ES-I3 (cell line): ENCODE data around the gene GLI3.

Source experiments
- H3K36me3 ChIP-seq: 2 replicates; pipeline ENCODE4 v1.6.1; 2013; ENCODE audit warnings: mild to moderate bottlenecking, low read length, control low read depth, moderate library complexity; ENCODE audit not compliant: insufficient read depth
- H3K4me1 ChIP-seq: 2 replicates; pipeline ENCODE4 v1.6.1; 2013; ENCODE audit warnings: mild to moderate bottlenecking, control low read depth, low read length; ENCODE audit not compliant: insufficient read depth
- H3K9ac ChIP-seq: 2 replicates; pipeline ENCODE4 v1.6.1; 2013; ENCODE audit warnings: low read depth, mild to moderate bottlenecking, low read length, moderate library complexity
- H3K9me3 ChIP-seq: 2 replicates; pipeline ENCODE4 v1.6.1; 2013; ENCODE audit warnings: mild to moderate bottlenecking, low read length, moderate library complexity; ENCODE audit not compliant: control insufficient read depth, insufficient read depth

The GLI3 gene

GRCh38 chr7:42142089-42142488, 94.9 kb downstream of the GLI3 start:
- Histone ChIP-seq H3K9ac (no peak overlapping the region), H3K4me1 (peaks cover 7% of the 10 kb centered on the region), H3K9me3 (no peaks in the 10 kb centered on the region), H3K36me3 (peaks cover 5% of the 10 kb centered on the region; the same call in 1 of the 2 replicates)

DNA sequence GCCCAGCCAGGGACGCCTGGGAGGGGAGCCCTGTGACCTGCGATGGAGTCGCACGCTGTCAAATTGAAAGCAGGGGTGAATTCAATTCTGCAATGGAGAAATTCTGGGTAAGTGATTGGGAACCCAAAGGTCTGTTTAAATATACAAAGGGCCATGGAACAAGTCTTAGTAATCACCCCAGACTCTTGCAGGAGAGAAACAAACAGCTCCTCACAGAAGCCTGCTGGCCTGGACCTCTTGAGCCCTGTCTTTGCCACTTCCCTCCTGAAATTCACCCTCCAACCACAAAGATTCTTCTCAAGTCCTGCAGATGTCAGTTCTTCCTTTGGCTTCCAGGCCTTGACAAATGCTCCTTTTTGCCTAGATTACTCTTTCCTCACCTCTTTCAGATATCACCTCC, 97.3 kb downstream of the GLI3 start:
- Histone ChIP-seq H3K9me3 (no peaks in the 10 kb centered on the region), H3K36me3 (peaks cover 5% of the 10 kb centered on the region; the same call in 1 of the 2 replicates), H3K9ac (no peak overlapping the region), H3K4me1 (peaks cover 7% of the 10 kb centered on the region)

- Histone ChIP-seq H3K9me3 (no peaks in the 10 kb centered on the region), H3K4me1 (peaks cover 2% of the 10 kb centered on the region), H3K36me3 (no peaks in the 10 kb centered on the region), H3K9ac (no peak overlapping the region)
Measured at GRCh38 chr7:42138691-42139090, 98.3 kb downstream of the GLI3 start.

DNA sequence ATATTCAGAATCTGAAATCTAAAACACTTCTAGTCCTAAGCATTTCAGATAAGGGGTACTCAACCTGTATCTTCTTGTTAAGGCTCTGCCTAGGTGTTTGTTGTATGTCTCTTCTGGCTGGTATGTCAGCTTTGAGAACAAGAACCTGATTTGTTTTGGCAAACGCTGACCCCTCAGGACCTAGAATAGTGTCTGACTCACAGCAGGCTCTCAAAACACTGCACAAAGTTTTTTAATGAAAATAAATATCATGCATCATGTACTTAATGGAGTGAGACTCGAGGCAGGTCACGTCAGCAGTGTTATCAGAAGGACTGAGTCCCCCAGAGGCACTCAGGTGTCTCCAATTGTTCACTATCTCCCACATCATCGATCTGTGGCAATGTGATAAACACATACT, 99.1 kb downstream of the GLI3 start:
- H3K9ac ChIP-seq: no peak overlapping the region
- H3K9me3 ChIP-seq: no peaks in the 10 kb centered on the region
- no peaks in the 10 kb centered on the region for H3K36me3 ChIP-seq
- H3K4me1 ChIP-seq: no peaks in the 10 kb centered on the region; the same call in none of the 2 replicates

- no peaks in the 10 kb centered on the region for H3K36me3 ChIP-seq
- H3K4me1 ChIP-seq: no peaks in the 10 kb centered on the region; the same call in none of the 2 replicates
- no peaks in the 10 kb centered on the region for H3K9me3 ChIP-seq
- H3K9ac ChIP-seq: no peak overlapping the region
Measured at GRCh38 chr7:42137431-42137830, 99.6 kb downstream of the GLI3 start.

DNA sequence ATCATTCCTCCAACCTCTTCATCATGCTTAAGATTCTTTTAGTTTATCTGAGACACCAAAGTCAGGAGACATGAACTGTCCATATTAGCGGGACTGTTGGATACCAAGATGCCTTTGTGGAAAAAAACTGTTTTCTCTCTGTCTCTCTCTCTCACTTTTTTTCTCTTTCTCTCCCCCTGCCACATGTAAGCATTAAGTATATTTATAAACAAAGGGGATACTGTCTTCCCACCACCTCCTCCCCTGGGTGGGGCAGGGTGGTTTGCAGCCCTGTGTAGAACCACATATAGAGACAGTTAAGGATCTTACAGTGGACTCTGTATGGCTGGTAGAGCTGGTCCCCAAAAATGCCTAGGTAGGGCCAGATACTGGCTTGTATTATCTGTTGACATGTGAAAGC, 101.3 kb downstream of the GLI3 start:
- Histone ChIP-seq H3K36me3 (no peaks in the 10 kb centered on the region), H3K4me1 (no peaks in the 10 kb centered on the region; the same call in none of the 2 replicates), H3K9ac (no peak overlapping the region), H3K9me3 (no peaks in the 10 kb centered on the region)

GRCh38 chr7:42134276-42134876, 102.6 kb downstream of the GLI3 start:
- Histone ChIP-seq H3K4me1 (no peaks in the 10 kb centered on the region; the same call in none of the 2 replicates), H3K9me3 (no peaks in the 10 kb centered on the region), H3K36me3 (no peaks in the 10 kb centered on the region), H3K9ac (no peak overlapping the region)

DNA sequence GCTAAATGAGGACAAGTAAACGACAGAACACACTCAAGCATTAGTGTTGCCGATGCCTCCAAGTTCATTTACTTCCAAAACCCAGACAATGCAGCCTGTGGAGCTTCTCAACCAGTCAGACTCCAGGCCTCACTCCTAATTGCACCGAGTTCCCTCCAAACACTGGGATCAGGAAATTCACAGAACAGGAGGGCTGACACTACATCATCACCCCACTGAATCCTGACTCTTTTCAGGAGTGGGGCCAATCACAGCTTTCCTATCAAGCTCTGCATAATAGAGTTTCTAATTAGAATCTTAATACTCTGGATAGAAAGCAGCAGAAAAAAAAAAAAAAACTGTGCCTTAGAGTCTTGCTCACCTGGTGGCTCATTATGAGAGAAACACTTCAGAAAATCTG, 103.7 kb downstream of the GLI3 start:
- Histone ChIP-seq H3K9ac (no peak overlapping the region), H3K4me1 (no peaks in the 10 kb centered on the region; the same call in 1 of the 2 replicates), H3K36me3 (no peaks in the 10 kb centered on the region), H3K9me3 (no peaks in the 10 kb centered on the region)

- Histone ChIP-seq H3K36me3 (no peaks in the 10 kb centered on the region), H3K9me3 (no peaks in the 10 kb centered on the region), H3K9ac (no peak overlapping the region), H3K4me1 (no peaks in the 10 kb centered on the region)
Measured at GRCh38 chr7:42128703-42129102, 108.3 kb downstream of the GLI3 start.

DNA sequence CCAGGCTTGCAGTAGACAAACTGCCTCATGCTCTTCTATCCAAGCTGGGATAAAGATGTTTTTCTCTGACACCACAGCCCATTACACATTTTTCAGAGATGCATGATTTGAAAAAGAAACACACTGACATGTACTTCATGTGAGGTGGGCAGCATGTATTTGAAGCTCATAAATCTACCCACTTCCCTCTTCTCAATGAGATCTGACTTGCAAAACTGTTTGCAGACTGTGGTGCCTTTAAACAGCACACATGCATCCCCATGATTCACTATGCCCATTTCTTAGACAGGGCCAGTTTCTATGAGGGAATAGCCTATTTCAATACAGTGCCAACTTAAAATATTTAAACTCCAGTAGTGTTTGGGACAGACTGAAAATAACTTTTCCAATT, 109.8 kb downstream of the GLI3 start:
- Histone ChIP-seq H3K36me3 (no peaks in the 10 kb centered on the region), H3K9me3 (no peaks in the 10 kb centered on the region), H3K4me1 (no peaks in the 10 kb centered on the region), H3K9ac (no peak overlapping the region)

DNA sequence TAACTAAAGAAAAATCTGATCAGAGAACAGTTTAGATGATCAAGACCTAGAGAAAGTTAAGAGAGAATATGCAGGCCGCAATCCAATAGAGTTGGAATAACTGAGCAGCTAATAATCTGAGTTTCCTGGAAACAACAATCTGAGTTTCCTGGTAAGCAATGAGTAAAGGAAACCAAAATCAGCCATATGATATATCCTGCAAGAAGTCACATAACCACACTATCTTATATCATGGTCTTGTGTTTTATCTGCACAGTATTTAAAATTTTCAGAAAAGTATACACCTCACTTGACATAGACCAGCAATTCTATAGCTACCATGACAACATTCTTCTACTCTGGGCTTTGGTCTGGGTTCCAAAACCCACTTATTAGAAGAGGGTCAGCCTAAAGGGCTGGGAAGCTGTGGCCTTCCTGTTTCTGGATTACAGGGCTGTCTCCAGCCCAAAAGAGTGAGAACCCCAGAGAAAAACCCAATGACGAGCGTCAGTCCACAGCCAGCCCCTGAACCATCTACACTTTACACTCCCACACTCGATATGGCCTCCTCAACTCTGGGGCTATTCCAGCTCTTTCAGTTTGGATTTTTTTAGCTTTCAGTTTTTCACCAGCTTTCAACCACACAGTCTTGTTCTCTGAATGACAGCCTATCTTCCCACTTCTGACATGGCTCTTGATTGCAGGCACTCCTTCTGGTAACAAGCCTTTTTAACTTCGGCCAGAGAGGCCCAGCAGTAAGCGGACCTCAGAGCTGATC, 110.4 kb downstream of the GLI3 start:
- H3K9ac ChIP-seq: no peak overlapping the region
- H3K4me1 ChIP-seq: no peaks in the 10 kb centered on the region
- no peaks in the 10 kb centered on the region for H3K9me3 ChIP-seq
- H3K36me3 ChIP-seq: no peaks in the 10 kb centered on the region

DNA sequence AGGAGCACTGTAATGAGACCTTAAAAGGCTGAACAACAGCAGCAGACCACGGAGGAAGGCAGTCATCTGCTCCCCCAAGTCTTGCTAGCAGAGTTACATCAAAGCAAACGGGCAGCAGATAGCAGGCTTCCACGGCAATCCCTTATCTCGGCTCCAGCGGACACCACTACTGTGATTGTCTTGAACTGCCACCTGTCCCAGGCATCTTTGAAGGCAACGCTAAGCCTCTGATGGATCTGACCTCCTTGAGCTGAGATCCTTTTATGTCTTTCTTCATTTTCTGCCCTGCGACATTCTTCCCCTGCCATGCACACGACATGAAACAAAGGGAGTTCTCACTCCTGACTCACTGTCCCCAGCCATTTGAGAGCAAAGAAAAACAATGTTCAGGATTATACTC, 111.7 kb downstream of the GLI3 start:
- Histone ChIP-seq H3K4me1 (no peaks in the 10 kb centered on the region), H3K36me3 (no peaks in the 10 kb centered on the region), H3K9ac (no peak overlapping the region), H3K9me3 (no peaks in the 10 kb centered on the region)

DNA sequence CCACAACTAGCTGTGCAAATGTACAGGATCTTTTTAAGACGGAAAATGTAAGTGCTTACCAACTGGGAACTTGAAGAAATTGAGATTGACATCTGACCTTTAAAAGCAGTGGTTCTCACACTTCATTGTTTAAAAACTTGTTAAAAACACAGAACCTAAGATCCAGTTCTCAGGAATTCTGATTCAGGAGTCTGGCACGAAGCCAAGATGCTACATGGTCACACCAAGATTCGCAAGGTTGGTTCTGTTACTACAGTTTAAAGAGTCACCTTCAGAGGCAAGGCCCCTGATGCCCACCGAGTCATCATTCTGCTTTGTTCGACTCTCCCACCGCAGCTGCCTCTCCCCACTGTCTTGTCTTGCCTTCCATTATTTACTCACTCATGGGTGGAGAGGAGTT, 113.3 kb downstream of the GLI3 start:
- Histone ChIP-seq H3K4me1 (no peaks in the 10 kb centered on the region), H3K36me3 (no peaks in the 10 kb centered on the region)

GRCh38 chr7:42120191-42120590, 116.8 kb downstream of the GLI3 start:
- Histone ChIP-seq H3K36me3 (no peaks in the 10 kb centered on the region), H3K4me1 (no peaks in the 10 kb centered on the region), H3K9me3 (no peaks in the 10 kb centered on the region), H3K9ac (no peak overlapping the region)

More for the DNA sequence above, 113.3 kb downstream of the GLI3 start:
- H3K9ac ChIP-seq: no peak overlapping the region
- H3K9me3 ChIP-seq: no peaks in the 10 kb centered on the region

DNA sequence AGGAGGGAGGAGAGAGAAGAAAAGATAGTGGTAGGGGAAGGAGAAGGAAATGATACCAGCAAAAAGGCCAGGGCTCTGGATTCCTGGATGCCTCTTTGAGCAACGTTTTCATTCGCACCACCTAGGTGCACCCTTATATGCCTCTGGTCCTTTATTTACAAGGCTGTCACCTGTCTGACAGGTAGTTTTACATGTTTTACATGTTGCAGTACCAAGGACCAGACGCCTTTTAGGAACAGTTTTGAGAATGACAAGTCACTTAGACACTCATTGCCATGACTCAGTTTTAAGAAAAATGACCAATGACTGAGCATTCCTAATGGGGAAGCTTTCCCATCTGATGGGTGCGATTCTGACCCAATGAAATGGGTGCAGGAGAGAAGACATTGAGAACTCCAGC, 119.8 kb downstream of the GLI3 start:
- H3K9ac ChIP-seq: no peak overlapping the region
- no peaks in the 10 kb centered on the region for H3K4me1 ChIP-seq

More for the DNA sequence above, 119.8 kb downstream of the GLI3 start:
- Histone ChIP-seq H3K36me3 (no peaks in the 10 kb centered on the region), H3K9me3 (no peaks in the 10 kb centered on the region)
